MCF 10A (cell line): ENCODE measurements around the gene DCAF4L1. TPM values are rescaled to one million over a fixed set of nuclear protein-coding genes. Genes with fewer than 3 reads are reported as not detected.

Source experiments
- BruUV-seq: library from RNA; stranded (reverse); fragments of 400-500 nt; replicated peaks from 2 replicates; lab custom pipeline; 2021; lab: Mats Ljungman, UMichigan
- CTCF ChIA-PET: fragments of 300-600 bp; sonication (Branson Sonifier 250); formaldehyde crosslinking; extraction: SDS; loops from one replicate; lab custom pipeline; 2021; ENCODE audit warnings: antibody characterized with exemption, inconsistent platforms; lab: Yijun Ruan, JAX
- POLR2A ChIA-PET: fragments of 300-600, 350-650 bp; sonication (Branson Sonifier 250); formaldehyde crosslinking; extraction: SDS; loops from one replicate; lab custom pipeline; 2020; ENCODE audit warnings: antibody characterized with exemption, inconsistent platforms; lab: Yijun Ruan, JAX
- DNase-seq: peaks from one replicate; pipeline ENCODE4 v3.0.0-alpha.2; 2018; ENCODE audit not compliant: unreplicated experiment
- H3K27ac Mint-ChIP-seq: one replicate; pipeline ENCODE4 v1.8.0; 2022; ENCODE audit warnings: mild to moderate bottlenecking, low read depth, mixed read lengths; ENCODE audit not compliant: unreplicated experiment
- H3K27me3 Mint-ChIP-seq: one replicate; pipeline ENCODE4 v1.8.0; 2022; ENCODE audit warnings: mixed read lengths; ENCODE audit not compliant: insufficient read depth, unreplicated experiment
- H3K36me3 Mint-ChIP-seq: one replicate; pipeline ENCODE4 v1.8.0; 2022; ENCODE audit warnings: mild to moderate bottlenecking, moderate library complexity, mixed read lengths; ENCODE audit not compliant: insufficient read depth, unreplicated experiment
- H3K4me1 Mint-ChIP-seq: one replicate; pipeline ENCODE4 v1.8.0; 2022; ENCODE audit warnings: mixed read lengths; ENCODE audit not compliant: insufficient read depth, unreplicated experiment
- H3K4me3 Mint-ChIP-seq: one replicate; pipeline ENCODE4 v1.8.0; 2022; ENCODE audit warnings: mild to moderate bottlenecking, moderate library complexity, mixed read lengths; ENCODE audit not compliant: unreplicated experiment
- H3K9me3 Mint-ChIP-seq: one replicate; pipeline ENCODE4 v1.8.0; 2022; ENCODE audit warnings: mixed read lengths; ENCODE audit not compliant: unreplicated experiment
- intact Hi-C: fragments of 100-400 bp; cut with micrococcal nuclease; formaldehyde crosslinking; loops from 2 replicates; pipeline ENCODE4 v1.14.1; 2022
- total RNA-seq: library from RNA; stranded (reverse); gene quantifications from 2 replicates; pipeline ENCODE4 v1.2.3, GENCODE V29; 2022
- TF ChIP-seq, protein P1 (sequence below): fragments of 200-600 bp; IDR thresholded peaks from one replicate; pipeline ENCODE4 v1.8.0; 2022; ENCODE audit warnings: antibody characterized with exemption, mild to moderate bottlenecking; ENCODE audit not compliant: unreplicated experiment

DCAF4L1 gene
- total RNA-seq, 1 experiment from 2014 or later: 0.72 TPM

DNA sequence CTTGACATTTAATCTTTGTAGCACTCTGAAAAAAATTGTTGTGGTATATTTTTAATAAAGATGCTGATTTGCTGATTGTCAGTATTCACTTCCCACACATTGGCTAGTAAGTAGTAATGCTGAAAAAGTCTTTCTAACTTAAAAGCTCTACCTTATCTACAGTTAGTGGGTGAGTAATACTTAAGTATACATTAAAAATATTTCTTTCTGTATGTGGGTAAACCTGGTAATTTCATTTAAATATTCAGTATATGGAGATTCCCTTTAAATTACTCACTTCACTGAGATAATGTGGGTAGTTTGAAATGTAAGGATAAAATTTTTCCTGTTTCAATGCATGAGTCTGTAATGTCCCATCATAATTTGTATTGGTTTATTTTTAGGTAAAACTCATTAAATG lies 40.7 kb upstream of the DCAF4L1 start:
- CTCF ChIA-PET: interaction anchor here (0.6 to 0.8 kb wide), 3 partner anchors 23 to 56 kb away, joined by 3 read pairs; no protein-coding TSS in a partner anchor
- no TSS peak for BruUV-seq
- TF ChIP-seq, protein P1, sequence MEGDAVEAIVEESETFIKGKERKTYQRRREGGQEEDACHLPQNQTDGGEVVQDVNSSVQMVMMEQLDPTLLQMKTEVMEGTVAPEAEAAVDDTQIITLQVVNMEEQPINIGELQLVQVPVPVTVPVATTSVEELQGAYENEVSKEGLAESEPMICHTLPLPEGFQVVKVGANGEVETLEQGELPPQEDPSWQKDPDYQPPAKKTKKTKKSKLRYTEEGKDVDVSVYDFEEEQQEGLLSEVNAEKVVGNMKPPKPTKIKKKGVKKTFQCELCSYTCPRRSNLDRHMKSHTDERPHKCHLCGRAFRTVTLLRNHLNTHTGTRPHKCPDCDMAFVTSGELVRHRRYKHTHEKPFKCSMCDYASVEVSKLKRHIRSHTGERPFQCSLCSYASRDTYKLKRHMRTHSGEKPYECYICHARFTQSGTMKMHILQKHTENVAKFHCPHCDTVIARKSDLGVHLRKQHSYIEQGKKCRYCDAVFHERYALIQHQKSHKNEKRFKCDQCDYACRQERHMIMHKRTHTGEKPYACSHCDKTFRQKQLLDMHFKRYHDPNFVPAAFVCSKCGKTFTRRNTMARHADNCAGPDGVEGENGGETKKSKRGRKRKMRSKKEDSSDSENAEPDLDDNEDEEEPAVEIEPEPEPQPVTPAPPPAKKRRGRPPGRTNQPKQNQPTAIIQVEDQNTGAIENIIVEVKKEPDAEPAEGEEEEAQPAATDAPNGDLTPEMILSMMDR: no peak
- no peak for DNase-seq
- intact Hi-C loops: no loop called here
- Mint-ChIP-seq H3K27ac (no peak overlapping the region), H3K4me1 (peaks cover 24% of the 10 kb centered on the region), H3K9me3 (no peaks in the 10 kb centered on the region), H3K27me3 (no peaks in the 10 kb centered on the region), H3K4me3 (no peak overlapping the region), H3K36me3 (peaks cover 67% of the 10 kb centered on the region)
- POLR2A ChIA-PET: interaction anchor here (1.1 to 8.0 kb wide), 4 partner anchors 8 to 247 kb away, joined by 3 to 69 read pairs (median 18); partner anchors contain the start of gene SLC30A9

DNA sequence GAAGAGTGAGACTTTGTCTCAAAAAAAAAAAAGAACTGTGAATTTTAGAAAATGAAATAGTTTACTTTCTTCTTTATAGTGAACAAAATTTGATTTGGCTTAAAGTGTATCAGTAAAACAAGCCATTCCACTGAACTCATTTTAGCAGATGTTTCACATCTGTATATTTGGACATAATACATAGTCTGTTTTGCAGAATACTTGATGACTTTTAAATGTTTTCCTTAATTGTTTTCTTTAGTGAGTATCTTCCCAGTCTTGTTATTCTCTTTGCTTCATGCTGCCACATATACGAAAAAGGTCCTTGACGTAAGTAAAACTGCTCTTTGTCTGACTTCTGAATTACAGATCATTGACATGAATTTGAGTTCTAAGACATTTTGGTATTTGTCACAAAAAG lies 38.0 kb upstream of the DCAF4L1 start:
- POLR2A ChIA-PET: no interaction called here
- Mint-ChIP-seq H3K36me3 (peaks cover 91% of the 10 kb centered on the region), H3K27me3 (no peaks in the 10 kb centered on the region), H3K4me3 (no peak overlapping the region), H3K9me3 (no peaks in the 10 kb centered on the region), H3K4me1 (peaks cover 14% of the 10 kb centered on the region), H3K27ac (no peak overlapping the region)
- intact Hi-C loops: no loop called here
- CTCF ChIA-PET: no interaction called here
- BruUV-seq: no TSS peak
- TF ChIP-seq, protein P1: no peak
- no peak for DNase-seq

DNA sequence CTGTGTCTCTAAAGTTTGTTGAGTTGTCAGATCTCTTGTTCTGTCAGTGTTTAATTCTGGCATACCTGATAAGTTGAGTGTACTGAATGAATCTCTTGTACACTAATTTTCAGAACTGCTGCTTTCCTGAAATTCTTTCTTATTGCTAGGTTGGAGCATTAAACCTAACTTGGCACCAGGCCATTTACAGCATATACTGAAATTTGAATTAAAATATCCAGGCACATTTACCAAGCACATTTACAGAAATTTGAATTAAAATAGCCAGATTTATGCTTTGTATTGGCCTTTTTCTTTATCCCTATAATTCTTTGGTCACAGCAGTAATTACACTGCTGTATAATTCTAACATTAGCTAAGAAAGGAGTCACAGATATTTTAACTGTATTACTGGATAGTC lies 37.5 kb upstream of the DCAF4L1 start:
- H3K4me1 Mint-ChIP-seq: peaks cover 9% of the 10 kb centered on the region
- H3K27me3 Mint-ChIP-seq: no peaks in the 10 kb centered on the region
- ChIA-PET CTCF (interaction anchor here (0.6 kb wide), 1 partner anchor 57 kb away, joined by 3 read pairs; no protein-coding TSS in a partner anchor), POLR2A (interaction anchor here (1.5 to 1.6 kb wide), 3 partner anchors 9 to 57 kb away, joined by 3 to 13 read pairs (median 5); partner anchors contain the start of gene TMEM33)
- BruUV-seq: no TSS peak
- H3K9me3 Mint-ChIP-seq: no peaks in the 10 kb centered on the region
- TF ChIP-seq, protein P1: no peak
- no peak overlapping the region for H3K4me3 Mint-ChIP-seq
- intact Hi-C loops: no loop called here
- H3K27ac Mint-ChIP-seq: no peak overlapping the region
- no peak for DNase-seq
- H3K36me3 Mint-ChIP-seq: peaks cover 93% of the 10 kb centered on the region

DNA sequence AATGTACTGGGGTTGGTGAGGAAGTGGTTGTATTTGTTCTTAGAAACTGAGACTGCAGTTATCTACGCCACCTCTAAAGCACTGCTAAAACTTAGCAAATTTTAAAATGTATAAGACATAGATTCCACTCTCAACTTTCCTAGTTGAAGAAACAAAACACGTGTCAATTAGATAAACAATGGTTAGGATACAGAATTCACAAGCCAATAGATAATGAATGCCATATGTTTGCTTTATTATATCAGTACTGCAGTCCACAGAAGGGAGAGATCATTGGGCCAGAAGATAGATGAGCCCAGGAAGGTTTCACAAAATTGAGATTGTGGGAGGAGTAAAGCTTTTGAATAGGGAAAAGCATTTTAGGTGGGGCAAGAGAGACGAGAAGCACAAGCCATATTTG lies 32.0 kb upstream of the DCAF4L1 start:
- Mint-ChIP-seq H3K36me3 (peaks cover 89% of the 10 kb centered on the region), H3K27me3 (no peaks in the 10 kb centered on the region), H3K27ac (peak overlapping the region; percentile 5), H3K4me3 (no peak overlapping the region), H3K4me1 (peaks cover 13% of the 10 kb centered on the region), H3K9me3 (no peaks in the 10 kb centered on the region)
- intact Hi-C loops: no loop called here
- CTCF ChIA-PET: no interaction called here
- TF ChIP-seq, protein P1: no peak
- no peak for DNase-seq
- no TSS peak for BruUV-seq
- POLR2A ChIA-PET: interaction anchor here (1.4 to 6.0 kb wide), 2 partner anchors 12 to 41 kb away, joined by 5 to 69 read pairs; partner anchors contain the start of genes SLC30A9 and TMEM33
